Embryonic facial prominence (tissue), 1 donor: ENCODE measurements around the gene LYZL1.
"Not testable (repeated sequence)": the region's sequence is repeated elsewhere in the genome, so short reads cannot be mapped to it uniquely, and the experiment has no call there.

ENCODE experiments used
- DNase-seq: peaks from one replicate; pipeline ENCODE4 v3.0.0-alpha.2; 2016; ENCODE audit errors: extremely low spot score

LYZL1 gene

DNA sequence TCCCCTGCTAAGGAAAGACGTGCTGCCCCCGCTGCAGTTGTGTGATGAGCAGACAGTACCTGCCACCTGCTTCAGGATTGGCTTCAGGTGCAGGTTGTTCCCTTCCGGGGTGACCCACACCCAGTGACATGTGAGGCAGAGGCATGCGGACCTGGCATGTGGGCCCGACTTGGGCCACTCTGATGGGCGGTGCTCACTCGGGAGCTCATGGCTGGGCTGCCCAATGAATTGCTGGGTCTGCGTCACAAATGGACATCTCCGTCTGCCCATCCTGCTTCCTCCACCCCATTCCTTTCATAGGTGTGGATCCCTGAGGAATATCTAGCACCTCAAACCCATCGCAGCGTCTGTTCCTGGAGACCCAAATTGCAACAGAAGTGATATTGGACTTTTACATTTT, 19.3 kb downstream of the LYZL1 start:
- DNase-seq: not testable (repeated sequence)

- DNase-seq: no peak
Observed at GRCh38 chr10:29309465-29309864, 20.6 kb downstream of the LYZL1 start.

DNA sequence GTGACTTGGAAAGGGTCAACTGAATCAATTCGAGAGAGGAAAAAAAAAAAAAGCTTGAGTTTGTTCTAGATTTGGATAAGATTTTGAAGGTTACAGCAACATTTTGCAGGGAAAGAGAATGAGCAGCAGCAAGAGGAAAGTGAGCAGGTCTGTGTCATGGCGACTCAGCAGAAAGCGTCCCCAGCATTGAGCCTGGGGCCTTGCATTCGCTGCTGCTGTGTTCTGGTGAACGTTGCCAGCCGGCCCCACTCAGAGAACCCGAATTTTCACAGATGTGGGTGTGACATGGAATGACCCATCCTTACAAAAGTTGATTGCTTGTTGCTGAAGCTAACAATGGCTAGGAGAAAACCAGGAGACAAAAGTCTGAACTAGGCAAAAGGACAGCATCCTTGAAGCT, 21.6 kb downstream of the LYZL1 start:
- DNase-seq: not testable (repeated sequence)

- DNase-seq: no peak
Observed at GRCh38 chr10:29313071-29313470, 24.2 kb downstream of the LYZL1 start.

DNA sequence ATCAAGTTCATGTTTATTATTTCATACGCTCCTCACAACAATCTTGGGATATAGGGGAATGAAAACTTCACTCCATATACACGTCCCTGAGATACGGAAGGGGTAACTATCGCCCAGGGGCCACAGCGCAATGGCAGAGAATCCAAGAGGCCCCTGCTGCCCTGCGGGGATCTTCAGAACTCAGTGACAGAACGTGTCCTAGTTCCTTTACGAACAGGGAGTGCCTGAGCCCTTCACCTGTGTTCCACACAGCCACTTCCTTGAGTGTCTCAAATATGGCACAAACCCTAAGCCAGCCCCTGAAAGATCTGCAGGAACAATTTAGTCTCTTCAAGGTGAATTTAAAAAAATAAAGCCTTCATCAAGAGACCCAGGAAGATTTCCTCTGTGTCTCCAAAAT, 25.9 kb downstream of the LYZL1 start:
- DNase-seq: no peak

DNA sequence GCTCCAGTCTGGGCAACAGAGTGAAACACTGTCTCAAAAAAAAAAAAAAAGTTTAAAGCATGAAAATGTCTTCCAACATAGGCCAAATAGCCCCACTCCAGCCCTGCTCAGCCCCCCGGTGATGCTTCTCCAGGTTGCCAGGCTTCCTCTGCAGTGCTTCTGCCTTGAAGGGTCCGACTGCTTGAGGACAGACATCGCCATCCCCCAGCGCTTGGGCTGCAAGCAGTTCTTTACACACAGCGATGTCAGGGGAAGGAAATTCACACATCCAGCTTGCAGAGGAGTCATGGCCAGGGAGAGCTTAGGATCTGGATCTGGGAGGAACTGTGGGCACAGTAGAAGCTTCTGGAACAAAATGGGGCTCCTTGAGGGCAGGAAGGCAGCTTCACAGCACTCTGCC, 26.9 kb downstream of the LYZL1 start:
- no peak for DNase-seq

GRCh38 chr10:29316308-29317026, 27.6 kb downstream of the LYZL1 start:
- no peak for DNase-seq

DNA sequence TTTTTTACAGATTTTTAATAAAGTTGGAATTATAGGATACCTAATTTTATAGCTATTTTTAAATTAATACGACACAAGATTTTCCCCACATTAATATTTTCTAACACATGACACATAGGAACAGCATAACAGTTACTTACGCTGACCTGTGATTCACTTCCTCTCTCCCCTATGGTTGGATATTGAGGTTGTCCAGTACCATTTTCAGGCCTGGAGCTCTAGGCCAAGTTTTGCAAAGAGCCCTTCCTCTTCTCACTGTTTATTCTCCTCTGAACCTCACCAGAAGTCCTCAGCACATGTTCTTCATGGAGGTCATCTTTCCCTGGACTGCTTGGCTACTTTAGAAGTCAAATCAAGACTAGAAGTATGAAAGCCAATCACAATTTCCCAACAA, 28.2 kb downstream of the LYZL1 start:
- DNase-seq: no peak

GRCh38 chr10:29317423-29318021, 28.7 kb downstream of the LYZL1 start:
- DNase-seq: no peak

GRCh38 chr10:29318141-29319071, 29.5 kb downstream of the LYZL1 start:
- peak; percentile 30 for DNase-seq

- no peak for DNase-seq
Observed at GRCh38 chr10:29319205-29319781, 30.4 kb downstream of the LYZL1 start.

- DNase-seq: not testable (repeated sequence)
Observed at GRCh38 chr10:29320680-29321121, 31.8 kb downstream of the LYZL1 start.

DNA sequence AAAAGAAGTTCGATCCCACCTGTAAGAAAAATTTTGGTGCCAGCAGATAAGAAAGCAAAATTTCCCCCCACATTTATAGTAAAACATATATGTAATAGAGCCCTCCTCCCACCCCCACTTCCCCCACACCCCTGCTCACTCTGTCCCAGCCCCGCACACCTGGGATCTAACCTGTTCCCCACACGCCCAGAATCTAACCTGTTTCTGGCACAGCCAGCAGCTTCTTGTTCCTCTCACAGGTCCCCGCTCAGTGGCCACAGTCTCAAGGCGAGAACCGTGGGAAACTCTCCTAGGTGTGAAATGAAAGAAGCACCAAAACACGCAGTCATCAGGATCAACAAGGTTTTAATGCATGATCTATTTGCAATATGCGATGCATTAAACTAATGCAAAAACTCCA, 32.8 kb downstream of the LYZL1 start:
- DNase-seq: no peak

- DNase-seq: no peak
Observed at GRCh38 chr10:29322918-29323317, 34.0 kb downstream of the LYZL1 start.

DNA sequence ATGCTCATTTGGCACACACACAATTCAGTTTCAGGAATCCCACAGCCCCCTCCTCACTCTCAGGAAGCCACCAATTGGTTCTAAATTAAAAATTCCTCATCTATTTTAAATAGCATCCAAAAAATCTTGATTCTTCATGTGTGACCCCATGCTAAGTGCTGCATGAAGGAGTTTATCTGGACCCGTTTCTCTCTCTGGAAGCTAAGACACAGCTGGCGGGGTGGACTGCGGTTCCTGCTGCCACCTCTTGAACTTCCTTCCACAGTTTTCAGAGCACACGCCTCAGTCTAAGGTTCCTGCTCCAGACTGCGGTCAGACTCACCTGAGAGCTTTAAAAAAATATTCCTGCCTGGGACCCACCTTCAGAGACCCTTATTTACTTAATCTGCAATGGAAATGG, 34.5 kb downstream of the LYZL1 start:
- no peak for DNase-seq

DNA sequence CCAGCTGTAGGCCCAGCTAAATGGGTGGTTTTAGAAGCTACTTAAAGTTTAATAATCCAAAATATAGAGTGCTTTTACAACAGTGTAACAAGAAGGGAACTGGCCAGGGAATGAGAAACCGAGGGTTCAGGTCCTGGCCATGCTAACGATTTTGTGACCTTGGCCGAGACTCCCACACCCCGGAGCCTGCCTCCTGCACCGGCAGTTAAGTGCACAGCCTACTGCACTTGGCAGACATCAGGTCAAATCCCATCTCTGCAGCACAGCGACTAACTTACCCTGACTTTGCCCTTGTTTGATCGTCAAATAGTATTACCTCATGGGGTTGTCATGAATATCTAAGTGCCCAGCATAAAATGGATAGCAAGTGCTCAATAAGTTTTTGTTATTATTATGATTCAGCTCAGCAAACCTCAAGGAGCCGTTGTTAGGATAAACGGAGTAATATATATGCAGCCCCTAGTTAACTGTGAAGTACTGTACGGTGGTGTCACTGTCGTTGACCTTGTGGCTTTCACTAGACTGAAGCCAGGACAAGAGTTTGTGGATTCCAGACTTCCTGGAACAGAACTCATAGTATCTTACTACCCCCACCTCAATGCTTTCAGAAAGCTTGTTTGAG, 35.5 kb downstream of the LYZL1 start:
- no peak for DNase-seq

DNA sequence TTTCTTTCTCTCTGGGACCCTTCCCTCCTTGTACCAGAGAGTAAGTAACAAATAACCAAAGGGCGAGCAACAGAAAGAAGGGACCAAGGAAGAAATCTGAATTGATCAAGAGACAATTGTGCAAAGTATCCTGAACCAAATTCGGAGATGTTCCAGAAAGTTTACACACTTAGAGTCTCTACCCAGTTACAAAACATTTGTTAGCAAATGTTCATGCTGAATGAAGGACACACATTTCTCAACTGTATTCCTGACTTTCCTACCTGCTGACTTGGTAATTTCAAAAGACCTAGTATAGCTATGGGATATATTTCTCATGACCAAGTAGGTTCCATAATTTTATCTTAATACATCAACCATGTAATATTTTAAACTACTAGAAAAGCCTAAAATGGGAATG, 37.4 kb downstream of the LYZL1 start:
- no peak for DNase-seq

DNA sequence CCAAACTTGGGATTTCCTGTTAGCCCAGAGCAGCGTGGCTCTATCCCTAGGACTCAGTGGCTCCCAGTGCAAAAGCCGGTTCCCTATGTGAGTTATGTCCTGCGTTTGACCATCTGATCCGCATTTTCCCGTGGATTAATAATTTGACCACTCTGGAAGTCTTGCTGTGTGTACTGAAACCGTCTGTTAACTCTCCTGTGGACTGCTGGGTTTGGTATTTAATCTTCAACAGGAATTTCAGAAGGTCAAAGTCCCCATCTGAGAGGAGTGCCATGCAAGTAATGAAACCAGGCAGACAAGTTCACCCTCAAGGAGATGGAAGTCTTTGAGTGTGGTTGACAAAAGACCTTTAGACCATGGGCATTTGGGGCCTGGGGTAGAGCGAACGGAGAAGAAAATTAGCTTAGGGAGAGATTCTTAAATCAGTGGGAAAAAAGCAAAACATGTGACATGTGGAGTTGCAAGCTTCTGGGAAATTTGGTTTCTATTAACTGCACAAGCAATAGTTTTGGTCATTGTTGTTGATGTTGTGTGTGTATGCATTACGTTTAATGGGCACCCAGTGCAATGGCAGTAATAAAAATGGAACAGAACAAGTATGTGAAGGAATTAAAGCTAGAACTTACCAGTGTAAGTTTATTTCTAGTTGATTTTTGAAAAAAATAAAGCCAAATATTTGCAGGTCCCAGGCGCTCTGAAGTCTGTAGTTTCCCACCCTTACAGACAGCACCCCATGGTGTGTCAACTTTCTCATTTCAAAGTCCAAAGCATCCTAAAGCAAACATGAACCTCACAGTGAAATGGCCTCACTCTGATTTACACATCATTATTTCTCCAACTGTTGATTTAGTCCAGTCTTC, 38.2 kb downstream of the LYZL1 start:
- DNase-seq: no peak

- DNase-seq: no peak
Observed at GRCh38 chr10:29327746-29328102, 38.9 kb downstream of the LYZL1 start.

GRCh38 chr10:29328983-29329382, 40.1 kb downstream of the LYZL1 start:
- no peak for DNase-seq

GRCh38 chr10:29329420-29329819, 40.5 kb downstream of the LYZL1 start:
- no peak for DNase-seq
